Measurements from ENCODE around the gene PAX9.
A peak's percentile ranks its signal among the peaks of the same experiment; 100 is the strongest.

Gene PAX9

GRCh38 chr14:36658123-36659009, 3.3 kb upstream of the PAX9 start:
- in situ Hi-C loops (cut with MboI; ENCODE audit: low pct_unique_long_range_greater_than_20kb, low sequenced_read_pairs, unreplicated experiment), result loop anchor here (10.0 to 25.0 kb wide), 2 partner anchors 144 to 929 kb away; partner anchors contain the start of genes FOXA1 and TTC6
- TF ChIP-seq, protein P1, sequence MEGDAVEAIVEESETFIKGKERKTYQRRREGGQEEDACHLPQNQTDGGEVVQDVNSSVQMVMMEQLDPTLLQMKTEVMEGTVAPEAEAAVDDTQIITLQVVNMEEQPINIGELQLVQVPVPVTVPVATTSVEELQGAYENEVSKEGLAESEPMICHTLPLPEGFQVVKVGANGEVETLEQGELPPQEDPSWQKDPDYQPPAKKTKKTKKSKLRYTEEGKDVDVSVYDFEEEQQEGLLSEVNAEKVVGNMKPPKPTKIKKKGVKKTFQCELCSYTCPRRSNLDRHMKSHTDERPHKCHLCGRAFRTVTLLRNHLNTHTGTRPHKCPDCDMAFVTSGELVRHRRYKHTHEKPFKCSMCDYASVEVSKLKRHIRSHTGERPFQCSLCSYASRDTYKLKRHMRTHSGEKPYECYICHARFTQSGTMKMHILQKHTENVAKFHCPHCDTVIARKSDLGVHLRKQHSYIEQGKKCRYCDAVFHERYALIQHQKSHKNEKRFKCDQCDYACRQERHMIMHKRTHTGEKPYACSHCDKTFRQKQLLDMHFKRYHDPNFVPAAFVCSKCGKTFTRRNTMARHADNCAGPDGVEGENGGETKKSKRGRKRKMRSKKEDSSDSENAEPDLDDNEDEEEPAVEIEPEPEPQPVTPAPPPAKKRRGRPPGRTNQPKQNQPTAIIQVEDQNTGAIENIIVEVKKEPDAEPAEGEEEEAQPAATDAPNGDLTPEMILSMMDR (IDR thresholded peaks at IDR 0.05; ENCODE audit: extremely low read depth, insufficient read depth, missing control alignments), result no peak
- DNase-seq (ENCODE audit: low spot score), result peak; percentile 27

DNA sequence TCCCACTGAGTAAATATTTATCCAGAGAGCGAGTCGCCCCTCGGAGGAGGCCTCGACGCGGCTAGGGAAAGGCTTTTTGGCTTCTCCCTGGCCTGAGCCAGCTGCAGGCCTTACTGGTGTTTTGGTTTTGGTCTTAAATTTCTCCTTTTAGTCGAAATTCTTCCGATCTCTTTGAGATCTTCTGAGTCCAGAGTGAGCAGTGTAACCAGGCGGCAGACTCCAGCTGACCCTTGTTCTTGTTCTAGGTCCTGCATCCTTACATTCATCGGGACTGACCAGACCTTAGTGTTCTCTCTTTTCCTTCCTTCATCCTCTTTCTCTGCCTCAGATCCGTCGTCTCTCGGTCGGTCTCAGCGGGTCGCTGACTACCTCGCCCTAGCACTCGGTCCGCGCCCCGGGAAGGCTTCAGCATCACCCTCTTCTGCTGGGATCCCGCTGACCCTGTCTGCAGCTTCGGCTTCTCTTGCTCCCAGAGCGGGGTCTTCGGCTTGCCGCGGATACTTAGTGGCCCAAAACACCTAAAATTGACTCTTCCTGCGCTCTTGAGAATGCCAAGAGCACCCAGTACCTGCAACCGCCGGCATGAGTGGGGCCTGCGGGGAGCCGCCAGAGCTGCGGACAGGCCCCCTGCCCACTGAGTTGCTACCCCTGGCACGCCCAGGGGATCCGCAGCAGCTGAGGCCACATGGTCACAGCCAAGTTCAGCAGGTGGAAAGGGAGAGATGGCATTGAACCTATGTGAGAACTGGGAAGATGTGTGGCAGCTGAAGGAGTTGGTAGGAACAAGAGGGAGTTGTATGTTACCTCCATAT, 2.4 kb upstream of the PAX9 start:
- in situ Hi-C loops (cut with MboI; ENCODE audit: low pct_unique_long_range_greater_than_20kb, low sequenced_read_pairs, unreplicated experiment), result loop anchor here (10.0 to 25.0 kb wide), 2 partner anchors 144 to 928 kb away; partner anchors contain the start of genes FOXA1 and TTC6
- DNase-seq (ENCODE audit: low spot score), result peak; percentile 19
- TF ChIP-seq, protein P1 (IDR thresholded peaks at IDR 0.05; ENCODE audit: extremely low read depth, insufficient read depth, missing control alignments), result no peak

DNA sequence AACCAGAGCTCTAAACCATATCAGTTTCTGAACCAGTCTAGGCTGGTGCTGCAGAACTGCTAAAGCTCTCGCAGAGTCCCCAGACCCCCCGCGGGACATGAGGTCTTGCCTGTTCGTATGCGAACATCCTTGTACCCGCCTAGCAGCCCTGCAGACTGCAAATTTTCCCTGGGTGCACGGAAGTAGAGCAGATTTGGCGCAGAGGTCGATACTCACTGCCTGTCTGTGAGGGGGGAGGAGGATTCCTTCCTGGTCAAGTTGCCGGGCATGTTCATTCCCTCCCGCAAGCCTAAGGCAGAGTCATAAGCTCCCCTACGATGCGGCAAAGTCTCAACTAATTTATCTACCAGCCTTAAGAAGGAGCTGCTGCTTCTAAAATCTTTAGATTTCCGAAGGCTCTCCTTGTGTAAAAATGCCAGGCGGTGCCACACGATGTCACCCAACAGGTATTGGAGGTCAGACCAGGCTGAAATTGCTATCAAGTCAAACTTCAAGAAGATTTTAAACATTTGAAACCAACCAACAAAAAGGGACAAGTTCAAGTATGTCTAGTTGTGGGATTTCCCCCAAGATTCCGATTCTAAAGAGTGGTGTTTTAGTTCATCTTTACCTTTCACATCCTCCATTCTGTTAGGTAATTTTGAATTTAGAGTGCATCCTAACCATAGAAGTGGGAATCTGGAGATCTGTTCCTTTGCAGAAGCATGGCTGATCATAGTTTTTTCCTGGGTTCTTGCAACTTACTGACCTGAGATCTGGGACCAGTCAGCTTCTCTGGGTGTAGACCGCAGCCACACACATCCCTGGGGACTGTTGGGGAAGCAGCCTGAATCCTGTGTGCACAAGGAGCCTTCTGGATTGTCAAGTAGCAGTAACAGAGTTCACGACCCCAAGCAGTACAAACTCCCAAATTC, 1.6 kb upstream of the PAX9 start:
- in situ Hi-C loops (cut with MboI; ENCODE audit: low pct_unique_long_range_greater_than_20kb, low sequenced_read_pairs, unreplicated experiment), result loop anchor here (10.0 to 25.0 kb wide), 2 partner anchors 145 to 927 kb away; partner anchors contain the start of genes FOXA1 and TTC6
- TF ChIP-seq, protein P1 (IDR thresholded peaks at IDR 0.05; ENCODE audit: extremely low read depth, insufficient read depth, missing control alignments), result no peak
- DNase-seq (ENCODE audit: low spot score), result peak; percentile 47

- in situ Hi-C loops (cut with MboI; ENCODE audit: low pct_unique_long_range_greater_than_20kb, low sequenced_read_pairs, unreplicated experiment), result loop anchor here (25.0 kb wide), 1 partner anchor 926 kb away; the partner anchor contains the start of genes FOXA1 and TTC6
- peak; percentile 30 for DNase-seq (ENCODE audit: low spot score)
- TF ChIP-seq, protein P1 (IDR thresholded peaks at IDR 0.05; ENCODE audit: extremely low read depth, insufficient read depth, missing control alignments), result no peak
Measured at GRCh38 chr14:36660736-36661505, 739 bp upstream of the PAX9 start.

- TF ChIP-seq, protein P1 (IDR thresholded peaks at IDR 0.05; ENCODE audit: extremely low read depth, insufficient read depth, missing control alignments), result no peak
- DNase-seq (ENCODE audit: low spot score), result no peak
- in situ Hi-C loops (cut with MboI; ENCODE audit: low pct_unique_long_range_greater_than_20kb, low sequenced_read_pairs, unreplicated experiment), result loop anchor here (25.0 kb wide), 1 partner anchor 925 kb away; the partner anchor contains the start of genes FOXA1 and TTC6
Measured at GRCh38 chr14:36662258-36662542, 540 bp downstream of the PAX9 start.

Data from GM13977 (cell line).